Retina (tissue), 1 donor: ENCODE results near the gene PCP2.

Source experiments
- DNase-seq: peaks from one replicate; pipeline ENCODE4 v3.0.0-alpha.2; 2016

PCP2 gene

DNA sequence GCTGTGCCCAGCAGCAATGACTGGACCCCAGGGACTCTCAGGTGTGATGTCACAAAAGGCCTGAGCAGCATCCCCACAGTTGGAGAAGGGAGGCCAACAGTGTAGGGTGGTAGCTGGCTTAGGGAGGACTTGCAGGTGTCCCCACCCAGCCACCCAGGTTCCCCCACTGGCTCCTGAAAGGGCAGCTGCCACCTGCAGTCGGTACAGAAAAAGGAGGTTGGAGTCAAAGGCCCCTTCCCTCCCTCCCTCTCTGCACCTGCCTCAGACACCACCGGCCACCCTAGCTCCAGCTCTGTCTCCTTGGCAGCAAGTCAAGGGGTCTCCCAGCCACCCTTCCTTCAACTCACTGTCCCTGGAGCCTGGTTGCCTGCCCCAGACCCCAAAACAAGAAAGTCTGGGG, at the start of gene PCP2:
PCP2 (minus strand) TSS at position 22 of the 400 bp plus-strand sequence. CDS start 262 bp downstream, outside the sequence.
- no peak for DNase-seq

DNA sequence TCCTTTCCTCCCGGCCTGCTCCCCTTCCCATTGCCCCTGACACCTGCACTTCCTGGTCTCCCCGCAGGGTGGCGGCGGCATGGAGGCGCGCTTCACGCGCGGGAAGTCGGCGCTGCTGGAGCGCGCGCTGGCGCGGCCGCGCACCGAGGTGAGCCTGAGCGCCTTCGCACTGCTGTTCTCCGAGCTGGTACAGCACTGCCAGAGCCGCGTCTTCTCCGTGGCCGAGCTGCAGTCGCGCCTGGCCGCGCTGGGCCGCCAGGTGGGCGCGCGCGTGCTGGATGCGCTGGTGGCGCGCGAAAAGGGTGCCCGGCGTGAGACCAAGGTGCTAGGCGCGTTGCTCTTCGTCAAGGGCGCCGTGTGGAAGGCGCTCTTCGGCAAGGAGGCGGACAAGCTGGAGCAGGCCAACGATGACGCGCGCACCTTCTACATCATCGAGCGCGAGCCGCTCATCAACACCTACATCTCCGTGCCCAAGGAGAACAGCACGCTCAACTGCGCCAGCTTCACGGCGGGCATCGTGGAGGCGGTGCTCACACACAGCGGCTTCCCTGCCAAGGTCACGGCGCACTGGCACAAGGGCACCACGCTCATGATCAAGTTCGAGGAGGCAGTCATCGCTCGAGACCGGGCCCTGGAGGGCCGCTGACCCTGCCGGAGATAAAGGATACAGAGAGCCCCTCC, 48.8 kb upstream of the PCP2 start:
- no peak for DNase-seq

DNA sequence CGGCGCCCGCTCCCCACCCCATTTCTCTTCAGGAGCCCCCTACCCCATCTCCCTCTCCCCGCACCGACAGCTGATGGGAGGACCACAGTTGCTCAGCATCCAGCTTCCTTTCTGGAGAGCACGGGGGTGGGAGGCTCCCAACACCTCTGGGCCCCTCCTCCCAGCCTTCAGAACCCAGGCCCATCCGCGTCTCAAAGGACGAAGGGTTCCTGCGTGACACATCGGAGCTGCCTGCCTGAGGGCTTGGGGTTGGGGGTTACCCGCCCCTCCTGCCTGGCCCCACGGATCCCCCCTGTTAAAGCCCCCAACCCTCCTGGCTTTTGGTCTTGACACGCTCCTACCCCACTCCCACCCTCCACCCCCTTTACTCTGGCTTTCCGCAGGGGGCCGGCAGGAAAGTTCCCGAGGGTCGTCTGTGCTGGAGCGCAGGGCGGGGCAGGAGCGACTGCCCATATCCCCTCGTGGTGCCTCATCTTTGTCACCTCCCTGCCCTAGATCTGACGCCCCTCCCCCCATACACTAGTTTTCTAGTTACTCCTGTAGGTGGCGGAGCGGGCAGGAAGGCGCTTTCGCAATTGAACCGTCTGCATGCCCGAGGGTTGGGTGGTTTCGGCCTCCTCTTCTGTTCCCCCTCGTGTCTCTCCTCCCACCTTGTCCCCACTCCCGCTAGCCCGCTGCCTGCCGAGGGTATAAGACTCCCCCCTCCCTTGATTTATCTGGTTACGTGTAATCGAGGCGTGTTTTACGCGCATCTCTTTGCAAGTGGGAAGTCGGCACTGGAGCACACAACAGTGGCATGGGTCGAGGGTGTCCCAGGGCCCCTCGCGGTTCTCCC, 48.0 kb upstream of the PCP2 start:
- peak; percentile 87 for DNase-seq

DNA sequence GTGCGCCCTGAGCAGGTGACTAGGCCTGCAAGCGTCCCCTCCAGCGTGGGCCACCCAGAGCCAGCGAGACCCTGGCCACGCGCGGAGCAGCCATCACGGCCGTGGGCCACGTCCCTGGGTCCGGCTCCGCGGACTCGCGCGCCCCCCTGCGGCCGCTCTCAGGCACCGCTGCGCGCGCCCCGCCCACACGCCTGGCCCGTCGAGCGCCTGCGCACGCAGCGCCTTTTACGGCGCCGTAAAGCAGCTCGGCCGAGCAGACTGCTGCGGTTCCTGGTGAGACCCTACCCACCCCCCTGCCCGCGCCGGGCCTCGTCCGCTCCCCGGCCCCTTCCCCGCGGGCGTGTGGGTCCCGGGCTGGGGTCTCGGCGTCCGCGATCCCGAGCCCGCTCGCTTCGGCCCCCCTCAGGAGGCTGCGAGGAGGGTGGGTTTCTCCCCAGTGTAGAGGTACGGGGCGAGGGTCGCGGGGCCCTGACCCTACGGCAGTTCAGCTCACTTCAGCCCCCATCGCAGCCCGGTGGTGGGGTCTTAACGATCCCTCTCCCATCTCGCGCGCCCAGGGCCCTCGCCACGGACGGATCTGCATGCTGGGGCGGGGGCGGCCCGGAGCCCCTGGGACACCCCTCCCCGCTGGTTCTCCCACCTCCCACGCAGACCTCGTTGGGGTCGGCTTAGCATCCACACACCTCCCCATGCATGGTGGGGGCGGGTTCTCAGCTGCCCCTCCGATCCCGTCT, 47.3 kb upstream of the PCP2 start, which contains the start of gene TRAPPC5:
TRAPPC5 (plus strand) TSS at position 228 of the 734 bp plus-strand sequence. CDS start 1,421 bp downstream, outside the sequence.
- peak; percentile 96 for DNase-seq

DNA sequence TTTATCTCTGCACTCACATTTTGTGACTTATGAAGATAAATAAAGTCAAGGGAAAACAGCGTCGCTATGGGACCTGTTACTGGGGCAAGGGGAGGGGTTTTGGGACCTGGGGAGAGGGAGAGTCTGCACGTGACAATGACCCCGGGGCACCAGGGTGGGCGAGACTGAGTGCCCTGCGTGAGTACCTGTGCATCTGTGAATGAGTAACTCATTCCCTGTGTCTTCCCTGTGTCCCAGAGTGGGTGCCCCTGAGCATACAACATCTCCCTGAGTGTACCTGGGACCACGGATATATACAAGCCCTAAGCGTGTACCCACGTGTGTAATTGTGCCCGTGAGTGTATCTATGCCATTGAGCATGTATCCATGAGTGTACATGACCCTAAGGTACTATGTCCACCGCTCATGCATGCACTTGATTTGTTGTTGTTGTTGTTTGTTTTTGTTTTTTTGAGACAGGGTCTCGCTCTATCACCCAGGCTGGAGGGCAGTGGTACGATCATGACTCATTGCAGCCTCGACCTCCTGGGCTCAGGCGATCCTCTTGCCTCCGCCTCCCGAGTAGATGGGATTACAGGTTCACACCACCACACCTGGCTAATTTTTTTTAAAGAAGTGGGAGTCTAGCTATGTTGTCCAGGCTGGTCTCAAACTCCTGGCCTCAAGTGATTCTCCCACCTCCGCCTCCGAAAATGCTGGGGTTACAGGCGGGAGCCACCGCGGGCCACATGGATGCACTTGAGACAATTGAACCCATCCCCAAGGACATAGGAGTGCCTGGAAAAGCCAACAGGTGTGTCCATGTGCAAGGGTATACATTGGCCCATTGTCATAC, 46.5 kb upstream of the PCP2 start:
- DNase-seq: no peak

DNA sequence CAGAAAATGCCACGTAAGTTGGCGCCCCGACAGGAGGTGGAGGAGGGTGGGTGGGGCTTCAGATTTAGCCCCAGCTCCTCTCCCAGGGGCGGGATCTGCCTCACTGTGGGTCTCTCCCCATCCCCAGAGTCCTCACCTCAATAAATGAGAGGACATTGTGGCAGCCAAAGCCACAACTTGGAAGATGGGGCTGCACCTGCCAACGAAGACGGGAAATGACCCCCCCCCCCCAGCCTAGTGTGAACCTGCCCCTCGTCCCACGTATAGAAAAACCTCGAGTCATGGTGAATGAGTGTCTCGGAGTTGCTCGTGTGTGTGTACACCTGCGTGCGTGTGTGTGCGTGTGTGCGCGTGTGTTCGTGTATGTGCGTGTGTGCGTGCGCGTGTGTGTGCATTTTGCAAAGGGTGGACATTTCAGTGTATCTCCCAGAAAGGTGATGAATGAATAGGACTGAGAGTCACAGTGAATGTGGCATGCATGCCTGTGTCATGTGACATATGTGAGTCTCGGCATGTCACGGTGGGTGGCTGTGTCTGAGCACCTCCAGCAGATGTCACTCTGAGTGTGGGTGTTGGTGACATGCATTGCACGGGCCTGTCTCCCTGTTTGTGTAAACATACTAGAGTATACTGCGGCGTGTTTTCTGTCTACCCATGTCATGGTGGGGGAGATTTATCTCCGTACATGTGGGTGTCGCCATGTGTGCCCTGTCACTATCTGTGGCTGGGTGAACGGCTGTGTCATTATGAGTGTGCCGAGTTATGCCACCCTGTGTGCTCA, 45.6 kb upstream of the PCP2 start:
- peak; percentile 57 for DNase-seq

DNA sequence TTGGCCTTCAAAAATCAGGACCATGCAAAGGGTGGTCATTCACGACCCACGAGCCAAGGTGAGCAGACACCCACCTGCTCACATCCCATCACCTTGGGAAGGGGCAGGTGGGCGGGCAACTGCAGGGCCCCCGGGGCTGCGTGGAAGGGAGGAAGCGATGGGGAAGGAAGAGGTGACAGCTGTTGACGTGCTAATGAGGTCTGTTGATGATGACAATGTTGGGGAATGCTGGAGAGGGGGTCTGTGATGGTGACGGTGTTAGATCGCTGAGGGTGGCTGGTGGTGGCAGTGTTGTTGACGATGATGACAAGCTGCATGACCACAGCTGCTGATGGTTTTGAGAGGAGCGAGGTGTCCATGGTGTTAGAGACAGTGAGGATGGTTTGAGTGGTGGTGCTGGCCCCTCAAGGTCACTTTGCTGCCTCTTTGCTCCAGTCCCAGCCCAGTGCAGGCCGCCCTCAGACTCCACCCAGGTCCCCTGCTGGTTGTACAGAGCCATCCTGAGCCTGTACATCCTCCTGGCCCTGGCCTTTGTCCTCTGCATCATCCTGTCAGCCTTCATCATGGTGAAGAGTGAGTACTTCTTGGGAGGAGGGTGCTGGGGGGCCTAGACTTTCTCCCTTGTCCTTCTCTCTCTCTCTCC, 44.3 kb upstream of the PCP2 start:
- DNase-seq: no peak

DNA sequence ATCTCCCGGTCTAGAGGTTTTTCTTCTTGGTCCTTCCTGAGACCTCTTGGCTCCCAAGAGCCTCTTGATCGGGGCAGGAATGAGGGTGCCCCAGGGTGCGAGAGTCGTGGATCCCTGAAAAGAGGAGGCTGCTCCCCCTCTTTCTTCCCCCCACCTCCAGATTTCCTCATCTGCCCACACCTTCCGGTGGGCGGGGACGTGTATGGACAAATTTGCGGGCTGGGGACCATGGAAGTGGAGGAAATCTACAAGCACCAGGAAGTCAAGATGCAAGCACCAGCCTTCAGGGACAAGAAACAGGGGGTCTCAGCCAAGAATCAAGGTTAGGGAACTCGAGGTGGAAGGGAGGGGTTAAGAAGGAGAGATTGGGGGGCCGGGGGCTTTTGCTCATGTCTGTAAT, 43.3 kb upstream of the PCP2 start, which contains the start of gene MCEMP1:
MCEMP1 (plus strand) TSS at position 237 of the 400 bp plus-strand sequence; CDS start at position 268, 31 bp downstream.
- no peak for DNase-seq

DNA sequence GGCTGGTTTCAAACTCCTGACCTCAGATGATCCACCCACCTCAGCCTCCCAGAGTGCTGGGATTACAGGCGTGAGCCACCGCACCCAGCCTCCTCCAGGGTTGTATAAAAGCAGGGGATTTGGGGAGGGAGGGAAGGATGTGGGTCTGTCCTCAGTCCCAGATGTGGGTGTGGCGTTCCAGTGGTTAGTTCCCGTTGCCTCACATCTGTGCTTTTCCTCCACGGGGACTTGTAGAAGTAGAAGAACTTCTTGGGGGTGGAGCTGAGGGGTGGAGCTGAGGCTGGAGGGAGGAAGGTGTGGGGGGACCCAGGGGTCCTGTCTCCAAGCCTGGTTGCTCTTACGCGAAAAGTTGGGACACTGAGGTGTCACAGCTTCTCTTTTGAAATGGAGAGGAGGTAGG, 42.9 kb upstream of the PCP2 start:
- DNase-seq: no peak

DNA sequence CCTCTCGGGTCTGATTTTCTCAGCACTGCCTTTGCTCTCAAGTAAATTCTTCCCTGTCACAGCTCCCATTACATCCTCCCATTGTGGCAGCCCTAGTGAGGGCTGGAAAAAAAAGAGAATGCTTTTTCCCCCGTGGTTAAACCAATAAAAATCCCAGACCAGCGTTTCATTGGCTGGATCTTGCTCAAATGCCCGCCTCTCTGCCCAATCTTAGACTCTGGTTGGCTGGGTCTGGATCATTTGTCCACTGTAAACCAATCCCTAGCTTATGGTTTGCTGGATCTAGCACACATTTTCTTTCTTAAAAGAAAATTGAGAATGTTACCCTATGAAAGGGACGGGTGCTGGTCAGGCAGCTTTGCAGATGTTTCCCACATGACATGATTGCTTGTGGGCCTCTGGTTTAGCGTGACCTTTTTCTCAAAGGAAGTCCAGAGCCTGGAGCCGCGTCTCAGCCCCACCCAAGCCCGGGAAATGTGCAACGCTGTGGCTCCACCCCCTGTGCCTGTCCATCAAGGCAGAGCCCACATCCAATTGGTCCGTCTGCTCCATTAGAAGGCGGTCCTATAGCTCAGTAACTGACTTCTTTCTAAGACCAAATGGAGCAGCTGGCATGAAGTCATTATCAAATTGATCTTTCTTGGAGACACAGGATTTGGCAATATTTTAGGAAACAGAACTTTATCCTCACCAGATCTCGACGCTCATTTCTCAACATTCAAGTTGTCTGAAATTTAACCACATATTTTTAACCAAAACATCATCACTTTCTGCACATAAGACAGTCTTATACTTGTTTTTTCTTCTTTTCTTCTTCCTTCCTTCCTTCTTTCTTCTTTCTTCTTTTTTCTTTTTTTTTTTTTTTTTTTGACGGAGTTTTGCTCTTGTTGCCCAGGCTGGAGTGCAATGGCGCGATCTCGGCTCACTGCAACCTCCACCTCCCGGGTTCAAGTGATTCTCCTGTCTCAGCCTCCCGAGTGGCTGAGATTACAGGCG, 40.8 kb upstream of the PCP2 start:
- peak; percentile 64 for DNase-seq

DNA sequence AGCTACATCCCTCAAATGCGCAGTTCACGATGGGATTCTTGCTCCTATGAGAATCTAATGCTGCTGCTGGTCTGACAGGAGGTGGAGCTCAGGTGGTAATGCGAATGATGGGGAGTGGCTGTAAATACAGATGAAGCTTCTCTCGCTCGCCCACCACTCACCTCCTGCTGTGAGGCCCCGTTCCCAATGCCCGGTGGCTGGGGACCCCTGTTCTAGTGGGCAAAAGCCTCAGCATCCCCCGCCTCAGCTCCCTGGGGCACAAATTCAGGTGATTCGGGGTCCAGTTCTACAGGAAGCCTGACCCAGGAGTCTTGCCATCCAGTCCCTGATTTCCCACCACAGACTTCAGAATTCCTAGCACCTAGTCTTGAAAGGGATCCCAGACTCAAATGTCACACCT, 39.0 kb upstream of the PCP2 start:
- no peak for DNase-seq

DNA sequence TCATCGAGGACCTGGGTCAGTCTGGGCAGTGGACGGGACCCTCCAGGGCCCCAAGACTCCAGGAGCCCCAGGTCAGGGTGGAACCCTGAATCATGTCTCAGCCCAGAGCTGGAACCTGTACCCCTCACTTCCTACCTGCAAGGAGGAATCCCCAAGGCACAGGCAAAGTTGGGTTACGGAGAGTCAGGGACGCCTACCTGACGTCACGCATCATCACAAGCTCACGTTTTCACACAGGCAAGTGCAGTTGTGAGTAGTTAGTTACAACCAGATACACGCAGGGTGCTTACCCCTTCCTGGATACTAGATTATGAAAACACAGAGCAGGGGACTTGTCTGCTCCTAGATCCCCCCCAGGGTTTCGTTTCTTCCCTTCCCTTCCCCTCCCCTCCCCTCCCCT, 37.3 kb upstream of the PCP2 start:
- DNase-seq: no peak

DNA sequence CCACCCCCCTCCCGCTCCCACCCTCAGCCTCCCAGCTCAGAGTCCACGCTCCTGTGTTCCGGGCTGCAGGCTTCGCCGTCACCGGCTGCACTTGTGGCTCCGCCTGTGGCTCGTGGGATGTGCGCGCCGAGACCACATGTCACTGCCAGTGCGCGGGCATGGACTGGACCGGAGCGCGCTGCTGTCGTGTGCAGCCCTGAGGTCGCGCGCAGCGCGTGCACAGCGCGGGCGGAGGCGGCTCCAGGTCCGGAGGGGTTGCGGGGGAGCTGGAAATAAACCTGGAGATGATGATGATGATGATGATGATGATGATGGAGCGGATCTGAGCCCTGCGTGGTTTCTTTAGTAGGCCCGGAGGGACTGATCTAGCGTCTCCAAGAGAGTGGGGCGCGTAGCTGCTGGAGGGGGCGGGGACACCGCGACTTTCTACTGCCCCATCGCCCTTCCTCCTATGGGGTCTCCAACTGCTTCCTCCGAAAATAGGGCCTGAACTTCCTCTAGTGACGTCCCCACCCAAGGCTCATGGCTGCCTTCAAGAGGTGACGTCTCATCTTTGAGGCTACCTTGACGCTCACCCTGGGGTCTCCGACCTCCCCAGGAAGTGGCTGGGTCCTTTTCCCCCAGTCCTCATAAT, 36.7 kb upstream of the PCP2 start:
- peak; percentile 79 for DNase-seq

DNA sequence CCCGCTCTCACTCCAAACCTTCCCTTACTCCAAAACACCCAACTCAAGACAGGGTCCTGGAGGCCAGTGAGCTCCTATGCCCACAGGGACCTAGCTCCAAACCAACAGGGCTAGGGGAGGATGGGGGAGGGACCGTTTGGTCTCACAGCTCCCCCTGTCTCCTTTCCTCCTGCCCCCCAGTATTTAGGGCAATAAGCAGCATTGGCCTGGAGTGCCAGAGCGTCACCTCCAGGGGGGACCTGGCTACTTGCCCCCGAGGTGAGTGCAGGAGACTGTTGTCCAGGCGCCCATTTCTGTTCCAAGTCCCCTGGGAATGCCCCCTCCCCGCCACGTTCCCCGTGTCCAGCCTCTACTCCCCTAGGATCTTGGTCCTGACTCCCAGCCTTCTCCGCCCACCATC, 36.1 kb upstream of the PCP2 start:
- DNase-seq: no peak

DNA sequence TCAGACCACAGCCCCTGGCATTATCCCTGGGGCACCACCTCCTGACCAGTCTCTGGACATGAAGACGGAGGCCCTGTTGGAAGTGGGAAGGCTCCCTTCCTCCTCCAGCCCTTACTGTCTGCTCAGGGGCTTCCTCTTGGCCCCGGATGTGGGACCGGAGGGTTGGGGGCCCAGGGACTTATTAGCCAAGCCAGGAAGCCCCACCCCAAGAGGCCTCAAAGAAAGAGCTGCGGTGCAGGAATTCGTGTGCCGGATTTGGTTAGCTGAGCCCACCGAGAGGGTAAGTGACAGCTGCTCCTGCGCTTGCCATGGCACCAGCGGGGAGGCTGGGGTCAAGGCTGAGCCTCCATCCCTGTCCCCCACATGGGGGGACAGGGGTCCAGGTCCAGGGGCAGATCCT, 35.3 kb upstream of the PCP2 start, which contains the start of gene RETN:
RETN (plus strand) TSS at position 208 of the 400 bp plus-strand sequence. CDS start 278 bp downstream, outside the sequence.
- DNase-seq: no peak

DNA sequence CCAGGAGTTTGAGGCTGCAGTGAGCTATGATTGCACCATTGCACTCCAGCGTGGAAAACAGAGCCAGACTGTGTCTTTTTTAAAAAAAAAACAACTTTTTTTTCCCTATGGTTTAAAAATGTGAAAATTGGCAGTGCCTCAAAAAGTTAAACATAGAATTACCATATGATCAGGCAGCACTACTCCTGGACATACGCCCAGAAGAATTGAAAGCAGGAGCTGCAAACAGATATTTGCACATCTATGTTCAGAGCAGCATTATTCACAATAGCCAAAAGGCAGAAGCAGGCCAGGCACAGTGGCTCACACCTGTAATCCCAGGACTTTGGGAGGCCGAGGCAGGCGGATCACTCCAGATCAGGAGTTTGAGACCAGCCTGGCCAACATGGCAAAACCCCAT, 31.6 kb upstream of the PCP2 start:
- no peak for DNase-seq

DNA sequence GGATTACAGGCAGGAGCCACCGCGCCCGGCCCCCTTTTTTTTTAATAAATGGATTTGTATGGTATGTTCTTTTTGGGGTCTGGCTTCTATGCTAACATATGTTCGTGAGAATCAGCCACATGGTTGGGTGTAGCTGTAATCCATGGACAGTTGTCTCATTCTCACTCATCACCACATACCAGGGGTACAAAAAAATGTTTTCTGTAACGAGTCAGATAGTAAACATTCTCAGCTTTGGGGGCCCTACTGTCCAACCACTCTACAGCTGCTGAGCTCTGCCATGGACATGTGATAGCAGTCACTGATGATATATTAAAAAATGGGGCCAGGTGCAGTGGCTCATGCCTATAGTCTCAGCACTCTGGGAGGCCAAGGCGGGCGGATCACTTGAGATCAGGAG, 30.2 kb upstream of the PCP2 start:
- DNase-seq: no peak

DNA sequence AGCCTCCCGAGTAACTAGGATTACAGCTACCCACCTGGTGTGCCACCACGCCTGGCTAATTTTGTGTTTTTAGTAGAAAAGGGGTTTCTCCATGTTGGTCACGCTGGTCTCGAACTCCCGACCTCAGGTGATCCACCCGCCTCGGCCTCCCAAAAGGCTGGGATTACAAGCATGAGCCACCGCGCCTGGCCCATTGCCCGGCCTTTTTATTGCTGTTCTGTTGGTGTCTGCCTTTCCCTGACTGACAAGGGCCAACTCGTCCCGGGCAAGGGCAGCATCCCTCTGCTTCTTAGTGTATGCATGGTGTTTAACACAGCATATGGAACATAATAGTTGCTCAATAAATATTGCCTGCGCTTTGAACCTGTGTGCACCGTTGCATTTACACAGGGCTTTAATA, 29.1 kb upstream of the PCP2 start:
- DNase-seq: no peak
